Measurements from ENCODE around the gene CYP3A4. TPM values are rescaled to one million over a fixed set of nuclear protein-coding genes. Genes with fewer than 3 reads are reported as not detected.
"Not testable (repeated sequence)": the region's sequence is repeated elsewhere in the genome, so short reads cannot be mapped to it uniquely, and the experiment has no call there.

The CYP3A4 gene
- total RNA-seq, 1 experiment from 2014 or later: not detected

DNA sequence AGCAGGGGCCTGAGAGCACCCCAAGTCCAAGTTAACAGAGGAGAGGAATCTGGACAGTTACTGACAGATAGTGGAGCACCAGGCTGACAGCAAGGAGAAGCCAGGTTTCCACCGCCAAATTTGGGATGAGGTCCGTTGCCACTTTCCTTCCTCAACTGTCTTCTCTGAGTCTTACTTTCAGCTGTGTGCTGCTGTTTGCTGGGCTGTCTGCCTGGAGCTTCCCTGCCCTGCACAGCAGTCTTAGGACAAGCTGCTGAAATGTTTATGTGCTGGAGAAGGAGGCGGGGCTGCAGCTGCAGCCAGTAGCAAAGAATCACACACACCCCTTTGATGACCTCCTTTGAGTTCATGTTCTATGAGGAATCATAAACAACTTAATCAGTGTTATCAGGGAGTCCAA lies 31.6 kb downstream of the CYP3A4 start:
- POLR2A ChIA-PET (ENCODE audit: unreplicated experiment): interaction anchor here (0.6 kb wide), 1 partner anchor 165 kb away, joined by 3 read pairs; no protein-coding TSS in a partner anchor
- Histone ChIP-seq H3K4me1 (ENCODE audit: insufficient read depth, low read length) (peaks cover 16% of the 10 kb centered on the region), H3K4me3 (ENCODE audit: low read length) (no peak overlapping the region), H3F3A (ENCODE audit: low read length, unreplicated experiment) (no peaks in the 10 kb centered on the region), H3K36me3 (ENCODE audit: low read depth, low read length) (no peaks in the 10 kb centered on the region), H3K9ac (ENCODE audit: low read length) (no peak overlapping the region), H3K9me2 (replicated peaks; ENCODE audit: low read length) (no peaks in the 10 kb centered on the region), H2AFZ (ENCODE audit: low read length) (no peak overlapping the region), H4K20me1 (ENCODE audit: low read length) (no peaks in the 10 kb centered on the region), H3K79me2 (ENCODE audit: low read length) (no peaks in the 10 kb centered on the region), H3K27ac (ENCODE audit: low read length) (no peak overlapping the region), H3K4me2 (ENCODE audit: low read length) (peak overlapping the region; percentile 82; the same call in 1 of the 2 replicates), H3K27me3 (ENCODE audit: low read length) (no peaks in the 10 kb centered on the region), H3K9me3 (ENCODE audit: low read length) (no peaks in the 10 kb centered on the region)
- TF ChIP-seq, protein P1, sequence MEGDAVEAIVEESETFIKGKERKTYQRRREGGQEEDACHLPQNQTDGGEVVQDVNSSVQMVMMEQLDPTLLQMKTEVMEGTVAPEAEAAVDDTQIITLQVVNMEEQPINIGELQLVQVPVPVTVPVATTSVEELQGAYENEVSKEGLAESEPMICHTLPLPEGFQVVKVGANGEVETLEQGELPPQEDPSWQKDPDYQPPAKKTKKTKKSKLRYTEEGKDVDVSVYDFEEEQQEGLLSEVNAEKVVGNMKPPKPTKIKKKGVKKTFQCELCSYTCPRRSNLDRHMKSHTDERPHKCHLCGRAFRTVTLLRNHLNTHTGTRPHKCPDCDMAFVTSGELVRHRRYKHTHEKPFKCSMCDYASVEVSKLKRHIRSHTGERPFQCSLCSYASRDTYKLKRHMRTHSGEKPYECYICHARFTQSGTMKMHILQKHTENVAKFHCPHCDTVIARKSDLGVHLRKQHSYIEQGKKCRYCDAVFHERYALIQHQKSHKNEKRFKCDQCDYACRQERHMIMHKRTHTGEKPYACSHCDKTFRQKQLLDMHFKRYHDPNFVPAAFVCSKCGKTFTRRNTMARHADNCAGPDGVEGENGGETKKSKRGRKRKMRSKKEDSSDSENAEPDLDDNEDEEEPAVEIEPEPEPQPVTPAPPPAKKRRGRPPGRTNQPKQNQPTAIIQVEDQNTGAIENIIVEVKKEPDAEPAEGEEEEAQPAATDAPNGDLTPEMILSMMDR (conservative IDR thresholded peaks at IDR 0.05; ENCODE audit: low read depth, low read length): no peak
- TF ChIP-seq EZH2phosphoT487 (IDR thresholded peaks at IDR 0.05; ENCODE audit: borderline replicate concordance, low read length) (no peak), EZH2 (IDR thresholded peaks at IDR 0.05; ENCODE audit: low read length, unreplicated experiment) (no peak)
- intact Hi-C loops (cut with micrococcal nuclease): no loop called here
- CTCF ChIA-PET: no interaction called here
- DNase-seq (peak; percentile 3), ATAC-seq (peak; percentile 54)
- BruUV-seq (replicated peaks): no TSS peak

DNA sequence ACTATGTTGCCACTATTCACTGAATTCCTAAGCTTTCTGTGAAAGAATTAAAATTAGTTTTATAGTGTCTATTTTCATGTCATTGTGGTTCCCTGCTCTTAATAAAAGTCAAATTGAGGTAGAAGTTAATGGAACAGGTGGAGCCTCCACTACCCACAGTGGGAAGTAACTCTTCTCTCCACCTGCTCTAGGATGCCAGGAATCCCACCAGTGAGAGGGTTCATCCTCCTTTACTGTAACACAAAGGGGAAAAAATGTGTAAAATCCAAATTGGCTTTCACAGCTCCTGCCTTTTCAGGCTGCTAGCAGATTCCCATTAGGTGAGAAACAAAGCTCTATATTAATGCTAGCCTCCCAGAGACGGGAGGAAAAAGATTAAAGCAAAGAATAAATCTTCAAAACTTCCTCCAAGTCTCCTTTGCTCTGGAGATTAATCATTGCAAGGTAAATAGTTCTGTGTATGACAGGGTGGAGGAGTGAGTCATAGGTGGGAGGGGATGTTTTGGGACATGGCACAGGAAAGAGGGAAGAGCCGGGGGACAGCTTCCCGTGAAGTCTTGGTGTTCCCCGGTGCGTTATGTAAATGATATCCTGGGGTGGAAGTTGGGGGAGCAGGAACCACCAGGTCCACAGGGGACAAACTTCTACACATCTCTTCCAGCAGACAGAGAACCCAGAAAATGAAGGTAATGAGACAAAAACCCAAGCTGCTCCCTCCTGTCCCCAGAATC lies 32.5 kb downstream of the CYP3A4 start:
- H3K4me2 ChIP-seq (ENCODE audit: low read length): peak overlapping the region; percentile 82
- POLR2A ChIA-PET (ENCODE audit: unreplicated experiment); H3K9ac ChIP-seq (ENCODE audit: low read length): not testable (repeated sequence)

DNA sequence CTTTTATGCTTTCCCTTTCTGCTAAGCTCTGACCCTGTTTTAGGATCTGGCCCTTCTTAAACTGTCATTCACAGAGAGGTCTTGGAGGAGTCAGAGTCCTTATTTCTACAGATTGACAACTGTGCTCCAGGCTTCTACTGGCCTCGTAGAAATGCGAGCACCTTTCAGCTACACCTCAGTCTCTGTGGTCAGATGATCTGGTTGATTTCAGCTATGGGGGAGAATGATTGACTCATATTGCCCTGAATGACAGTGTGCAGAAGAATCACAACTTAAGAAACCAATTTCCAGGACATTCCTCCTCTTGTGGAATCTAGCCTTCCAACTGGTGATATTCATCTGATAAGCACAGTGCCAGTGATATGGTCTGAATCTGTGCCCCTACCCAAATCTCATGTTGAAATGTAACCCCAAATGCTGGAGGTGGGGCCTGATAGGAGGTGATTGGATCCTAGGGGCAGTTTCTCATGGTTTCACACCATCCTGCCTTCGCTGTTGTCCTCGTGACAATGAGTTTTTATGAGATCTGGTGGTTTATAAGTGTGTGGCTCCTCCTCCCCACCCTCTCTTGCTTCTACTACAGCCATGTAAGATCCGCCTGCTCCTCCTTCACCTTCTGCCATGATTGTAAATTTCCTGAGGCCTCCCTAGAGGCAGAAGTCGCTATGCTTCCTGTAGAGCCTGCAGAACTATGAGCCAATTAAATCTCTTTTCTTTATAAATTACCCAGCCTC lies 35.0 kb downstream of the CYP3A4 start:
- Histone ChIP-seq H3K27me3 (ENCODE audit: low read length) (no peaks in the 10 kb centered on the region), H3K4me3 (ENCODE audit: low read length) (no peak overlapping the region), H3K79me2 (ENCODE audit: low read length) (no peaks in the 10 kb centered on the region), H3K9me2 (replicated peaks; ENCODE audit: low read length) (no peaks in the 10 kb centered on the region), H3K27ac (ENCODE audit: low read length) (no peak overlapping the region), H3F3A (ENCODE audit: low read length, unreplicated experiment) (no peaks in the 10 kb centered on the region), H2AFZ (ENCODE audit: low read length) (no peak overlapping the region), H3K9ac (ENCODE audit: low read length) (no peak overlapping the region), H3K36me3 (ENCODE audit: low read depth, low read length) (no peaks in the 10 kb centered on the region), H3K4me2 (ENCODE audit: low read length) (no peak overlapping the region), H3K9me3 (ENCODE audit: low read length) (no peaks in the 10 kb centered on the region), H3K4me1 (ENCODE audit: insufficient read depth, low read length) (peaks cover 16% of the 10 kb centered on the region), H4K20me1 (ENCODE audit: low read length) (no peaks in the 10 kb centered on the region)
- DNase-seq (no peak), ATAC-seq (no peak)
- intact Hi-C loops (cut with micrococcal nuclease): no loop called here
- no TSS peak for BruUV-seq (replicated peaks)
- CTCF ChIA-PET: no interaction called here
- TF ChIP-seq EZH2 (IDR thresholded peaks at IDR 0.05; ENCODE audit: low read length, unreplicated experiment): no peak
- no peak for TF ChIP-seq EZH2phosphoT487 (IDR thresholded peaks at IDR 0.05; ENCODE audit: borderline replicate concordance, low read length)
- TF ChIP-seq, protein P1 (conservative IDR thresholded peaks at IDR 0.05; ENCODE audit: low read depth, low read length): no peak
- POLR2A ChIA-PET (ENCODE audit: unreplicated experiment): no interaction called here

More for the DNA sequence above, 32.5 kb downstream of the CYP3A4 start:
- H3K79me2 ChIP-seq (ENCODE audit: low read length); H3K9me3 ChIP-seq (ENCODE audit: low read length); CTCF ChIA-PET; BruUV-seq (replicated peaks); H3K9me2 ChIP-seq (replicated peaks; ENCODE audit: low read length); H3K27me3 ChIP-seq (ENCODE audit: low read length); H3K27ac ChIP-seq (ENCODE audit: low read length); intact Hi-C loops (cut with micrococcal nuclease); H4K20me1 ChIP-seq (ENCODE audit: low read length); H3K36me3 ChIP-seq (ENCODE audit: low read depth, low read length); H3F3A ChIP-seq (ENCODE audit: low read length, unreplicated experiment): not testable (repeated sequence)
- Histone ChIP-seq H3K4me3 (ENCODE audit: low read length) (peak overlapping the region; percentile 49; the same call in 1 of the 2 replicates), H3K4me1 (ENCODE audit: insufficient read depth, low read length) (peaks cover 16% of the 10 kb centered on the region), H2AFZ (ENCODE audit: low read length) (peak overlapping the region; percentile 83)
- peak; percentile 99 for ATAC-seq
- peak; percentile 68 for DNase-seq

DNA sequence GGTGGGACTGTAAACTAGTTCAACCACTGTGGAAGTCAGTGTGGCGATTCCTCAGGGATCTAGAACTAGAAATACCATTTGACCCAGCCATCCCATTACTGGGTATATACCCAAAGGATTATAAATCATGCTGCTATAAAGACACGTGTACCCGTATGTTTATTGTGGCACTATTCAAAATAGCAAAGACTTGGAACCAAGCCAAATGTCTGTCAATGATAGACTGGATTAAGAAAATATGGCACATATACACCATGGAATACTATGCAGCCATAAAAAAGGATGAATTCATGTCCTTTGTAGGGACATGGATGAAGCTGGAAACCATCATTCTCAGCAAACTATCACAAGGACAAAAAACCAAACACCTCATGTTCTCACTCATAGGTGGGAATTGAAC lies 37.1 kb downstream of the CYP3A4 start:
- CTCF ChIA-PET; BruUV-seq (replicated peaks); H3K4me3 ChIP-seq (ENCODE audit: low read length); H2AFZ ChIP-seq (ENCODE audit: low read length); ATAC-seq; H3K9me3 ChIP-seq (ENCODE audit: low read length); H3F3A ChIP-seq (ENCODE audit: low read length, unreplicated experiment); H3K36me3 ChIP-seq (ENCODE audit: low read depth, low read length); H3K27ac ChIP-seq (ENCODE audit: low read length); DNase-seq; H3K9me2 ChIP-seq (replicated peaks; ENCODE audit: low read length); intact Hi-C loops (cut with micrococcal nuclease); H4K20me1 ChIP-seq (ENCODE audit: low read length); H3K79me2 ChIP-seq (ENCODE audit: low read length); H3K27me3 ChIP-seq (ENCODE audit: low read length); H3K4me2 ChIP-seq (ENCODE audit: low read length); POLR2A ChIA-PET (ENCODE audit: unreplicated experiment); H3K9ac ChIP-seq (ENCODE audit: low read length): not testable (repeated sequence)
- peaks cover 11% of the 10 kb centered on the region for H3K4me1 ChIP-seq (ENCODE audit: insufficient read depth, low read length)

DNA sequence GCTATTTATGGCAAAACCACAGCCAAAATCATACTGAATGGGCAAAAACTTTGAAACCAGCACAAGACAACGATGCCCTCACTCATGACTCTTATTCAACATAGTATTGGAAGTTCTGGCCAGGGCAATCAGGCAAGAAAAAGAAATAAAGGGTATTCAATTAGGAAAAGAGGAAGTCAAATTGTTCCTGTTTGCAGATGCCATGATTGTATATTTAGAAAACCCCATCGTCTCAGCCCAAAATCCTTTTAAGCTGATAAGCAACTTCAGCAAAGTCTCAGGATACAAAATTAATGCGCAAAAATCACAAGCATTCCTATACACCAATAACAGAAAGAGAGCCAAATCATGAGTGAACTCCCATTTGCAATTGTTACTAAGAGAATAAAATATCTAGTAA lies 38.6 kb downstream of the CYP3A4 start:
- POLR2A ChIA-PET (ENCODE audit: unreplicated experiment); BruUV-seq (replicated peaks): not testable (repeated sequence)

More for the DNA sequence above, 38.6 kb downstream of the CYP3A4 start:
- CTCF ChIA-PET; H3K4me3 ChIP-seq (ENCODE audit: low read length); H3K27me3 ChIP-seq (ENCODE audit: low read length); intact Hi-C loops (cut with micrococcal nuclease); DNase-seq; ATAC-seq; H3K9me3 ChIP-seq (ENCODE audit: low read length); H3K9ac ChIP-seq (ENCODE audit: low read length); H3K27ac ChIP-seq (ENCODE audit: low read length); H3K9me2 ChIP-seq (replicated peaks; ENCODE audit: low read length); H3K4me2 ChIP-seq (ENCODE audit: low read length); H4K20me1 ChIP-seq (ENCODE audit: low read length); H2AFZ ChIP-seq (ENCODE audit: low read length); H3K4me1 ChIP-seq (ENCODE audit: insufficient read depth, low read length); H3F3A ChIP-seq (ENCODE audit: low read length, unreplicated experiment); H3K36me3 ChIP-seq (ENCODE audit: low read depth, low read length); H3K79me2 ChIP-seq (ENCODE audit: low read length): not testable (repeated sequence)
